ENCODE results near the gene AHDC1.
A peak's percentile ranks its signal among the peaks of the same experiment; 100 is the strongest.
"Not testable (repeated sequence)": the region's sequence is repeated elsewhere in the genome, so short reads cannot be mapped to it uniquely, and the experiment has no call there.

AHDC1 gene

DNA sequence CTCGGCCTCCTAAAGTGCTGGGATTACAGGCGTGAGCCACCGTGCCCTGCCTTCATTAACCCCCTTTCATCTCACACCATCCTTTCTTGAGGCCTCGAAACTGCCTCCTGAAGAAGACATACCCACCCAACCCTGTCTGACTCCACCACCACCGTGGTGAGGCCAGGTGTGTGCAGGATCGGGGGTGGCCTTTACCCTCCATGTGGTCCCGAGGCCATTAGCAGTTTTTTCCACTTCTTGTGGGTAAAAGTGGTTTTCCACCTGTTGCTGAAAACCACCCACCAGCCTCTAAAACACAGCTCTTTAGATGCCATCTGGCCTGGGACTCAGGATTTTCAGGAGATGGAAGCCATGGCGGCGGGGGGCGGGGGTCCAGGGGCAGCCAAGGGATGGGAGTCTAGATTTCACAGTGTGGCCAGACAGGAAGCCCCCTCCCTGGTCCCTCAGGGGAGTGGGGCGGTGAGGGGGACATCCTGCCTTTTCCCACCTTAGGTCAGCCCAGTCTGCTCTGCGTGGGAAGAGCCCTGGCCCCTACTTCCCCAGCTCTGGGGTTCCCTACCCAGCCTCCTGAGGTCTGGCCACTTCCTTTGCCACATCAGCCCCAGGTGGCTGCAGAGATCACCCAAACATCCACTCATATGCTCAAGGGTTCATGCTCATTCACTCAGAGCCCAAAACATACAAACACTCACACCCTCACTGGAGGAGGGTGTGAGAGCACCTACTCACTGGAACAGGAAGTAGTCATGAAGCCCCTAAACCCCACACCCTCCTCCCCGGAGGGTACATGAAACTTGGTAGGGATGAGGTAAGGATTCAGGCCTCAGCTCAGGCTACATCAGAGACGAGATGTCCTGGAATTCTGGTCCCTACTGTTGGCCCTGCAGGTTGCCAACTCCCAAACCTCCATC is 28.7 kb upstream of the AHDC1 start:
- Histone ChIP-seq H3K27me3 (no peaks in the 10 kb centered on the region), H3K4me1 (ENCODE audit: control insufficient read depth in 1 of 2, insufficient read depth in 1 of 2, low read depth in 1 of 2, low read length in 1 of 2) (peaks cover 86 to 91% of the 10 kb centered on the region in 2 experiments), H3K9me3 (no peaks in the 10 kb centered on the region), H3K36me3 (peaks cover 7% of the 10 kb centered on the region), H3K4me3 (ENCODE audit: low read depth in 1 of 2, low read length in 1 of 2) (peak overlapping the region; percentile 78 to 93), H3K27ac (peak overlapping the region; percentile 99)
- TF ChIP-seq, protein P1, sequence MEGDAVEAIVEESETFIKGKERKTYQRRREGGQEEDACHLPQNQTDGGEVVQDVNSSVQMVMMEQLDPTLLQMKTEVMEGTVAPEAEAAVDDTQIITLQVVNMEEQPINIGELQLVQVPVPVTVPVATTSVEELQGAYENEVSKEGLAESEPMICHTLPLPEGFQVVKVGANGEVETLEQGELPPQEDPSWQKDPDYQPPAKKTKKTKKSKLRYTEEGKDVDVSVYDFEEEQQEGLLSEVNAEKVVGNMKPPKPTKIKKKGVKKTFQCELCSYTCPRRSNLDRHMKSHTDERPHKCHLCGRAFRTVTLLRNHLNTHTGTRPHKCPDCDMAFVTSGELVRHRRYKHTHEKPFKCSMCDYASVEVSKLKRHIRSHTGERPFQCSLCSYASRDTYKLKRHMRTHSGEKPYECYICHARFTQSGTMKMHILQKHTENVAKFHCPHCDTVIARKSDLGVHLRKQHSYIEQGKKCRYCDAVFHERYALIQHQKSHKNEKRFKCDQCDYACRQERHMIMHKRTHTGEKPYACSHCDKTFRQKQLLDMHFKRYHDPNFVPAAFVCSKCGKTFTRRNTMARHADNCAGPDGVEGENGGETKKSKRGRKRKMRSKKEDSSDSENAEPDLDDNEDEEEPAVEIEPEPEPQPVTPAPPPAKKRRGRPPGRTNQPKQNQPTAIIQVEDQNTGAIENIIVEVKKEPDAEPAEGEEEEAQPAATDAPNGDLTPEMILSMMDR (IDR thresholded peaks at IDR 0.05) = no peak

DNA sequence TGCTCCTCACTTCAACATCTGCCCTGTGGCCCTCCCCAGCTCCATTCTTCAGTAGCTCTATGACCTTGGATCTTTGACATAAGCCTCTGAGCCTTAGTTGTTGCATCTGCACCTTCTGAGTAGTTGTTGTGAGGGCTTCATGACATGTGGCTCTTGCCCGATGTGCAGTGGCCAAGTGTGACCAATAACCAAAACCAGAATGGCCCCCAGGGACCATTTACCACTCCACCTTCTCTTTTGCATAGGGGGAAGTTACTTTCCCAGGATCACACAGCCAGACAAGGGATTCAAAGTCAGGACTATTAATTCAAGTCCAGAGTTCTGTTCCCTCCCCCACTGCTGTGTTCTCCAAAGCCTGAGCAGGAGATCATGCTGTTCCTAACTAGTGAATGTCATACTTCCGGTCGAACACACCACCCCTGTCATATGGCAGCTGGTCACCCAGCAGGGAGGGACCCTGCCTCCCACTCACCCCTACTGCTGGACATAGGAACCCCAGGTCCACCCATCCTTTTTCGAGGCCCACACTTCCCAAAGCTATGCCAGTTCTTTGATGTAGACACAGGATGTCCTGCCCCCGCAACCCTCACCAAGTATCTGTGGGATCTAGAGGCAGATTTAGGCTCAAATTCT is 27.0 kb upstream of the AHDC1 start:
- peak overlapping the region; percentile 99 for H3K27ac ChIP-seq
- no peaks in the 10 kb centered on the region for H3K27me3 ChIP-seq
- H3K9me3 ChIP-seq = no peaks in the 10 kb centered on the region
- H3K4me1 ChIP-seq (ENCODE audit: control insufficient read depth in 1 of 2, insufficient read depth in 1 of 2, low read depth in 1 of 2, low read length in 1 of 2) = peaks cover 87 to 93% of the 10 kb centered on the region in 2 experiments
- H3K36me3 ChIP-seq = peaks cover 12% of the 10 kb centered on the region
- TF ChIP-seq, protein P1 (IDR thresholded peaks at IDR 0.05) = no peak
- H3K4me3 ChIP-seq (ENCODE audit: low read depth in 1 of 2, low read length in 1 of 2) = peak overlapping the region; percentile 78 to 93

DNA sequence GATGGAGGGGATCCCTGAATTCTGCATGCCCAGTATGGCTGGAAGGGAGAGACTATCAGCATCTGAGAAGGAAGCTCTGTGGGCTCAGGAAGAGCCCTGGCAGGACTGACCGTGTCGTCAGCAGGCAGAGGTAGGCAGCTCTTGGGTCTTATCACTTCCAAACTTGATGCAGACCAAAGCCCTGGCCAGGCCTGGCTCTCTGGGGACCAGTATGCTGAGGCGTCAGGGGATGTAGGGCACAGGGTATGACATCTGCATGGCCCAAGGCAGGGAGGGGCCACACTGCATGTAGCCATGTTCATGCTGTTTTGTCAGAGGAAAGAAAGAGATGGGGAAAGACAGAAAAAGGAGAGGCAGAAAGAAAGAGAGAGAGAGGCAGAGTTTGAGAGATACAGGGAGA is 24.8 kb upstream of the AHDC1 start:
- peak overlapping the region; percentile 35 to 93 for H3K4me3 ChIP-seq (ENCODE audit: low read depth in 1 of 2, low read length in 1 of 2)
- H3K27ac ChIP-seq = peak overlapping the region; percentile 99
- H3K4me1 ChIP-seq (ENCODE audit: control insufficient read depth in 1 of 2, insufficient read depth in 1 of 2, low read depth in 1 of 2, low read length in 1 of 2) = peaks cover 100% of the 10 kb centered on the region in 2 experiments
- peaks cover 35% of the 10 kb centered on the region for H3K36me3 ChIP-seq
- TF ChIP-seq, protein P1 (IDR thresholded peaks at IDR 0.05) = no peak
- no peaks in the 10 kb centered on the region for H3K9me3 ChIP-seq
- H3K27me3 ChIP-seq = no peaks in the 10 kb centered on the region

DNA sequence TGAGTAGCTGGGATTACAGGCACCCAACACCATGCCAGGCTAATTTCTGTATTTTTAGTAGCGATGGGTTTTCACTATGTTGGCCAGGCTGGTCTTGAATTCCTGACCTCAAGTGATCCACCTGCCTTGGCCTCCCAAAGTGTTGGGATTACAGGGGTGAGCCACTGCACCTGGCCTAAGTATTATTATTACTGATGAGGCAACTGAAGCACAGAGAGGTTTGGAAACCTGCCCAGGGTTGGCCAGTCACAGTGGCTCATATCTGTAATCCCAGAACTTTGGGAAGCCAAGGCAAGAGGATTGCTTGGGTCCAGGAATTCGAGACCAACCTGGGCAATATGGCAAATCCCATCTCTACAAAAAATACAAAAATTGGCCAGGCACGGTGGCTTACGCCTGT is 23.8 kb upstream of the AHDC1 start:
- Histone ChIP-seq H3K4me1 (ENCODE audit: control insufficient read depth in 1 of 2, insufficient read depth in 1 of 2, low read depth in 1 of 2, low read length in 1 of 2) (peaks cover 100% of the 10 kb centered on the region in 2 experiments), H3K4me3 (ENCODE audit: low read depth in 1 of 2, low read length in 1 of 2) (peak overlapping the region; percentile 35 to 93), H3K36me3 (peaks cover 38% of the 10 kb centered on the region), H3K27ac (peak overlapping the region; percentile 99)
- not testable (repeated sequence) for H3K9me3 ChIP-seq, H3K27me3 ChIP-seq

DNA sequence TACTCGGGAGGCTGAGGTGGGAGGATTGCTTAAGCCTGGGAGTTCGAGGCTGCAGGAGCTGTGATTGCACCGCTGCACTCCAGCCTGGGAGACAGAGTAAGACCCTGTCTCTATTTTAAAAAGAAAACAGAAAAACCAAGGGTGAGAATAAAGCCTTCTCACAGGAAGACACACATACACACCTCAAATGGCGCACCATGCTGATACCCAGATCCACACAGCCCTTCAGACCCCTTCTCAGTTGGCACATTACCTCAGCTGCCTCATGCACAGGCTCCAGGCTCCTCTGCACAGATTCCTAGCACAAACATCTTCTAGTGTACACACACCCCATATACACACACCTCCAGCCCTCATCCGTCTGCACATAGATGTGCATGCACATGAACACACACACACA is 23.1 kb upstream of the AHDC1 start:
- TF ChIP-seq, protein P1 (IDR thresholded peaks at IDR 0.05) = no peak
- H3K4me1 ChIP-seq (ENCODE audit: control insufficient read depth in 1 of 2, insufficient read depth in 1 of 2, low read depth in 1 of 2, low read length in 1 of 2) = peaks cover 99 to 100% of the 10 kb centered on the region in 2 experiments
- peak overlapping the region; percentile 76 to 93 for H3K4me3 ChIP-seq (ENCODE audit: low read depth in 1 of 2, low read length in 1 of 2)
- peaks cover 41% of the 10 kb centered on the region for H3K36me3 ChIP-seq
- no peaks in the 10 kb centered on the region for H3K9me3 ChIP-seq
- no peaks in the 10 kb centered on the region for H3K27me3 ChIP-seq
- H3K27ac ChIP-seq = peak overlapping the region; percentile 99
